ENCODE measurements around the gene DYSF.

Gene DYSF

DNA sequence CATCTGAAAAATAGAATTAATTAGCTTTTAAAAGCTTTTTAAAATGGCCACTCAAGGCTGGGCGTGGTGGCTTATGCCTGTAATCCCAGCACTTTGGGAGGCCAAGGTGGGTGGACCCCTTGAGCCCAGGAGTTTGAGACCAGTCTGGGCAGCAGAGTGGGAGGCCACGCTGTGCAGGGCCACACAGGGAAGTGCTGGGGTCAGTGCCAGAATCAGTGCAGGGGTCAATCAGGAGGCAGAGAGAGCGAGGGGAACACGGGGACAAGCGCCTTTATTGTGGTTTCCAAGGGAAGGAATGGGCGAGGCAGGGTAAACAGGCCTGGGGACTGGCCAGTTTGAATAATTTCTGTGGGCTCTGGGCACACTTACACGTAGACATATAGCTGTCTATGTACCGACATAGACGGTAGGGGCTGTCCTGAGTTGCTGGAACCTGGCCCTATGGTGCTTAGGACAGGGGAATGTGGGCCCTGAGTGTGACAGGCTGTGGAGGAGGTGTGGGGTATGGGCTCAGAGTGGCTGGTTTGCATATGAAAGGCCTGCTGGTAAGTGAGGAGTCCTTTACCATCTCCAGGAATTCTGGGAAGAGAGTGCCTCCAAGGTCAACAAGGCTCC is 42.9 kb downstream of the DYSF start:
- ChIA-PET POLR2A (no interaction called here), CTCF (interaction anchor here (1.6 to 3.5 kb wide), 3 partner anchors 13 to 197 kb away, joined by 8 to 23 read pairs (median 9); no protein-coding TSS in a partner anchor)
- TF ChIP-seq, protein P1, sequence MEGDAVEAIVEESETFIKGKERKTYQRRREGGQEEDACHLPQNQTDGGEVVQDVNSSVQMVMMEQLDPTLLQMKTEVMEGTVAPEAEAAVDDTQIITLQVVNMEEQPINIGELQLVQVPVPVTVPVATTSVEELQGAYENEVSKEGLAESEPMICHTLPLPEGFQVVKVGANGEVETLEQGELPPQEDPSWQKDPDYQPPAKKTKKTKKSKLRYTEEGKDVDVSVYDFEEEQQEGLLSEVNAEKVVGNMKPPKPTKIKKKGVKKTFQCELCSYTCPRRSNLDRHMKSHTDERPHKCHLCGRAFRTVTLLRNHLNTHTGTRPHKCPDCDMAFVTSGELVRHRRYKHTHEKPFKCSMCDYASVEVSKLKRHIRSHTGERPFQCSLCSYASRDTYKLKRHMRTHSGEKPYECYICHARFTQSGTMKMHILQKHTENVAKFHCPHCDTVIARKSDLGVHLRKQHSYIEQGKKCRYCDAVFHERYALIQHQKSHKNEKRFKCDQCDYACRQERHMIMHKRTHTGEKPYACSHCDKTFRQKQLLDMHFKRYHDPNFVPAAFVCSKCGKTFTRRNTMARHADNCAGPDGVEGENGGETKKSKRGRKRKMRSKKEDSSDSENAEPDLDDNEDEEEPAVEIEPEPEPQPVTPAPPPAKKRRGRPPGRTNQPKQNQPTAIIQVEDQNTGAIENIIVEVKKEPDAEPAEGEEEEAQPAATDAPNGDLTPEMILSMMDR (IDR thresholded peaks at IDR 0.05; ENCODE audit: insufficient read depth, low read length, missing control alignments), result no peak
- H3K4me3 ChIP-seq (ENCODE audit: low read depth, low read length), result no peak overlapping the region
- DNase-seq (ENCODE audit: low read depth, low spot score), result no peak

DNA sequence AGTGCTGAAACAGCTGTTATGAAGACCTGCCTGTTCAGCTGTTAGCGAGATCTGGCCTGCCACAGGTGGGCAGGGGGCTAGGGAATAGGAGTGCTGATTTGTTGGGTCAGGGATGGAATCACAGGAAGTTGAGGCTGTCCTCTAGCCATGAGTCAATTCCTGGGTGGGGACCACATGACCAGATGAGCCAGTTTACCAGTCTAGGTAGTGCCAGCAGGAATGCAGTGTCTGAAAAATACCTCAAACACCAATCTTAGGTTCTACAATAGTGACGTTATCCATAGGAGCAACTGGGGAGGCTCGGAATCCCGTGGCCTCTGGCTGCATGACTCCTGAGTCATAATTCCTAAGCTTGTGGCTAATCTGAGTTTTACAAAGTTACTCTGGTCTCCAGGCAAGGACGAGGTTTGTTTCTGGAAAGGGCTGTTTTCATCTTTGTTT is 44.9 kb downstream of the DYSF start:
- ChIA-PET CTCF (interaction anchor here (0.7 to 3.5 kb wide), 6 partner anchors 9 to 39 kb away, joined by 3 to 23 read pairs (median 4); no protein-coding TSS in a partner anchor), POLR2A (interaction anchor here (0.6 kb wide), 1 partner anchor 66 kb away, joined by 3 read pairs; no protein-coding TSS in a partner anchor)
- DNase-seq (ENCODE audit: low read depth, low spot score), result peak; percentile 82
- H3K4me3 ChIP-seq (ENCODE audit: low read depth, low read length), result no peak overlapping the region
- TF ChIP-seq, protein P1 (IDR thresholded peaks at IDR 0.05; ENCODE audit: insufficient read depth, low read length, missing control alignments), result no peak

GRCh38 chr2:71499691-71500090 is 46.3 kb downstream of the DYSF start:
- H3K4me3 ChIP-seq (ENCODE audit: low read depth, low read length), result no peak overlapping the region
- POLR2A ChIA-PET, result no interaction called here
- TF ChIP-seq, protein P1 (IDR thresholded peaks at IDR 0.05; ENCODE audit: insufficient read depth, low read length, missing control alignments), result no peak
- CTCF ChIA-PET, result interaction anchor here (1.2 to 3.5 kb wide), 6 partner anchors 10 to 200 kb away, joined by 3 to 23 read pairs (median 4); partner anchors contain the start of gene ZNF638
- no peak for DNase-seq (ENCODE audit: low read depth, low spot score)

DNA sequence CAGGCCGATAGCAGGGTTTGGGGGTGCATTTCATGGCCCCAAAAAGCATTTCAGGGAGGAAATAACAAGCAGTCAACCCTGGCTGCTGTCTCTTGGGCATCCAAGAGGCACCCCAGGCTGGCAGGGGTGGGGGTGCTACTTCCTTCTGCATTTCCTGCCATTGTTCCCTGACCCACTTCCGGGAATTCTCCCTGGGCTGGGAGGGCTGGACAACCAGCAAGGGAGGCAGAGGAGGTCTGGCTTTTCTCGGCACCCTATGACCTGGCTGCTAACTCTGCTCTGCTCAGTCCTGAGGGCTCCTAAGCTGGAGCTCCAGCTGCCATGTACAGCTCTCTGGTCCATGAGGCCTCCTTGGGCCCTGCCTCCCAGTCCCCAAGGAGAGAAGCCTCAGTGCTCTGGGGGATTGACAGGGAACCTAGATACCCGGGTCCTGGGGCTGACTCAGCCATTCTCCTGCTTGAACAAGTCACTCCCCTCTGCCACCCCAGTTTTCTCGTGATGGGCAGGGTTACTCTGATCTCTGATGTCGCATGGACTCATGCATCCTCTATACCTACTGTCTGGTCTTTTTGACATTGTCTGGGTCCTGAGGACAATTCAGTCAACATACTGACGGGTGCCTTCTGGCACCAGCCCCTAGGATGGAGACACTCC is 47.2 kb downstream of the DYSF start:
- DNase-seq (ENCODE audit: low read depth, low spot score), result no peak

GRCh38 chr2:71502941-71503738 is 49.8 kb downstream of the DYSF start:
- no peak overlapping the region for H3K4me3 ChIP-seq (ENCODE audit: low read depth, low read length)
- ChIA-PET CTCF (interaction anchor here (0.6 to 18.1 kb wide), 3 partner anchors 44 to 204 kb away, joined by 3 to 456 read pairs (median 376); partner anchors contain the start of gene DYSF), POLR2A (no interaction called here)
- DNase-seq (ENCODE audit: low read depth, low spot score), result no peak
- TF ChIP-seq, protein P1 (IDR thresholded peaks at IDR 0.05; ENCODE audit: insufficient read depth, low read length, missing control alignments), result no peak

More for the DNA sequence above, 47.2 kb downstream of the DYSF start:
- CTCF ChIA-PET, result interaction anchor here (1.3 to 18.1 kb wide), 5 partner anchors 9 to 201 kb away, joined by 3 to 456 read pairs (median 5); partner anchors contain the start of genes DYSF and ZNF638
- TF ChIP-seq, protein P1 (IDR thresholded peaks at IDR 0.05; ENCODE audit: insufficient read depth, low read length, missing control alignments), result no peak
- H3K4me3 ChIP-seq (ENCODE audit: low read depth, low read length), result no peak overlapping the region
- POLR2A ChIA-PET, result no interaction called here

Data from AG04449 (cell line).